Activated CD8-positive, alpha-beta T cell treated with anti-CD3 and anti-CD28 coated beads for 36 hours (primary cell): ENCODE data around the gene IP6K3. TPM values are rescaled to one million over a fixed set of nuclear protein-coding genes. Genes with fewer than 3 reads are reported as not detected.

ENCODE experiments used
- ATAC-seq: fragments of 200-7000 bp; cut with Tn5 transposase; one replicate; pipeline ENCODE4 v1.10.0; 2021; ENCODE audit warnings: mild to moderate bottlenecking, moderate library complexity
- CTCF ChIA-PET: fragments of 350-600 bp; sonication (Branson Sonifier 250); formaldehyde crosslinking; loops from one replicate; lab custom pipeline; 2021; ENCODE audit warnings: antibody characterized with exemption; lab: Charles Lee
- POLR2A ChIA-PET: fragments of 350-600 bp; sonication (Branson Sonifier 250); formaldehyde crosslinking; loops from one replicate; lab custom pipeline; 2021; ENCODE audit warnings: antibody characterized with exemption; lab: Charles Lee
- DNase-seq: peaks from one replicate; pipeline ENCODE4 v3.0.0-alpha.2; 2020
- H3K27ac Mint-ChIP-seq: one replicate; pipeline ENCODE4 v1.8.0; 2021; ENCODE audit warnings: mild to moderate bottlenecking, mixed read lengths
- H3K27me3 Mint-ChIP-seq: one replicate; pipeline ENCODE4 v1.8.0; 2021; ENCODE audit warnings: mixed read lengths
- H3K36me3 Mint-ChIP-seq: one replicate; pipeline ENCODE4 v1.8.0; 2021; ENCODE audit warnings: low read depth, mixed read lengths
- H3K4me1 Mint-ChIP-seq: one replicate; pipeline ENCODE4 v1.8.0; 2021; ENCODE audit warnings: low read depth, mixed read lengths
- H3K4me3 Mint-ChIP-seq: one replicate; pipeline ENCODE4 v1.8.0; 2021; ENCODE audit warnings: mild to moderate bottlenecking, moderate library complexity, mixed read lengths
- H3K9me3 Mint-ChIP-seq: one replicate; pipeline ENCODE4 v1.8.0; 2021; ENCODE audit warnings: mixed read lengths
- CTCF ChIP-seq: fragments of 200-600 bp; IDR thresholded peaks from one replicate; pipeline ENCODE4 v1.8.0; 2022; ENCODE audit warnings: antibody characterized with exemption, mild to moderate bottlenecking
- intact Hi-C: fragments of 100-400 bp; cut with micrococcal nuclease; formaldehyde crosslinking; loops from one replicate; pipeline ENCODE4 v1.10.0; 2022
- total RNA-seq, 2 experiments: library from RNA; stranded (reverse); gene quantifications; one replicate each; pipeline ENCODE4 v1.2.3, GENCODE V29; 2021

The IP6K3 gene
- total RNA-seq, 2 experiments from 2014 or later = not detected

GRCh38 chr6:33720998-33721397 lies 25.7 kb downstream of the IP6K3 start:
- CTCF ChIA-PET = interaction anchor here (1.0 to 1.3 kb wide), 2 partner anchors 9 to 50 kb away, joined by 3 to 6 read pairs; partner anchors contain the start of gene UQCC2
- ATAC-seq (no peak), DNase-seq (no peak)
- TF ChIP-seq CTCF = no peak
- intact Hi-C loops = no loop called here
- Mint-ChIP-seq H3K9me3 (no peaks in the 10 kb centered on the region), H3K36me3 (no peaks in the 10 kb centered on the region), H3K27ac (no peak overlapping the region), H3K4me1 (peaks cover 13% of the 10 kb centered on the region), H3K27me3 (peaks cover 3% of the 10 kb centered on the region), H3K4me3 (no peak overlapping the region)
- POLR2A ChIA-PET = no interaction called here

- intact Hi-C loops = no loop called here
- Mint-ChIP-seq H3K4me3 (no peak overlapping the region), H3K36me3 (no peaks in the 10 kb centered on the region), H3K27ac (no peak overlapping the region), H3K4me1 (peaks cover 9% of the 10 kb centered on the region), H3K9me3 (no peaks in the 10 kb centered on the region), H3K27me3 (peaks cover 3% of the 10 kb centered on the region)
- POLR2A ChIA-PET = no interaction called here
- no peak for ATAC-seq
- TF ChIP-seq CTCF = no peak
- CTCF ChIA-PET = no interaction called here
- no peak for DNase-seq
Observed at GRCh38 chr6:33719326-33719987, 27.2 kb downstream of the IP6K3 start.

- Mint-ChIP-seq H3K27ac (no peak overlapping the region), H3K27me3 (peaks cover 3% of the 10 kb centered on the region), H3K36me3 (no peaks in the 10 kb centered on the region), H3K4me1 (peaks cover 3% of the 10 kb centered on the region), H3K4me3 (no peak overlapping the region), H3K9me3 (no peaks in the 10 kb centered on the region)
- intact Hi-C loops = no loop called here
- TF ChIP-seq CTCF = no peak
- DNase-seq = no peak
- ChIA-PET POLR2A (no interaction called here), CTCF (no interaction called here)
- ATAC-seq = no peak
Observed at GRCh38 chr6:33718713-33719112, 28.0 kb downstream of the IP6K3 start.

GRCh38 chr6:33717934-33718455 lies 28.7 kb downstream of the IP6K3 start:
- intact Hi-C loops = no loop called here
- Mint-ChIP-seq H3K36me3 (no peaks in the 10 kb centered on the region), H3K4me3 (no peak overlapping the region), H3K4me1 (no peaks in the 10 kb centered on the region), H3K9me3 (no peaks in the 10 kb centered on the region), H3K27me3 (peaks cover 3% of the 10 kb centered on the region), H3K27ac (no peak overlapping the region)
- ChIA-PET CTCF (no interaction called here), POLR2A (no interaction called here)
- no peak for ATAC-seq
- no peak for DNase-seq
- TF ChIP-seq CTCF = no peak

GRCh38 chr6:33716890-33717632 lies 29.6 kb downstream of the IP6K3 start:
- ChIA-PET CTCF (interaction anchor here (1.9 kb wide), 1 partner anchor 27 kb away, joined by 4 read pairs; no protein-coding TSS in a partner anchor), POLR2A (no interaction called here)
- Mint-ChIP-seq H3K27me3 (peaks cover 3% of the 10 kb centered on the region), H3K36me3 (no peaks in the 10 kb centered on the region), H3K27ac (no peak overlapping the region), H3K9me3 (no peaks in the 10 kb centered on the region), H3K4me1 (peaks cover under 1% of the 10 kb centered on the region), H3K4me3 (no peak overlapping the region)
- TF ChIP-seq CTCF = no peak
- ATAC-seq = no peak
- intact Hi-C loops = no loop called here
- DNase-seq = no peak
